ENCODE data around the gene TSPYL1. TPM values are rescaled to one million over a fixed set of nuclear protein-coding genes. Genes with fewer than 3 reads are reported as not detected.

TSPYL1 gene
- polyA plus RNA-seq, 1 donor from 2014 or later: 84.8 TPM

DNA sequence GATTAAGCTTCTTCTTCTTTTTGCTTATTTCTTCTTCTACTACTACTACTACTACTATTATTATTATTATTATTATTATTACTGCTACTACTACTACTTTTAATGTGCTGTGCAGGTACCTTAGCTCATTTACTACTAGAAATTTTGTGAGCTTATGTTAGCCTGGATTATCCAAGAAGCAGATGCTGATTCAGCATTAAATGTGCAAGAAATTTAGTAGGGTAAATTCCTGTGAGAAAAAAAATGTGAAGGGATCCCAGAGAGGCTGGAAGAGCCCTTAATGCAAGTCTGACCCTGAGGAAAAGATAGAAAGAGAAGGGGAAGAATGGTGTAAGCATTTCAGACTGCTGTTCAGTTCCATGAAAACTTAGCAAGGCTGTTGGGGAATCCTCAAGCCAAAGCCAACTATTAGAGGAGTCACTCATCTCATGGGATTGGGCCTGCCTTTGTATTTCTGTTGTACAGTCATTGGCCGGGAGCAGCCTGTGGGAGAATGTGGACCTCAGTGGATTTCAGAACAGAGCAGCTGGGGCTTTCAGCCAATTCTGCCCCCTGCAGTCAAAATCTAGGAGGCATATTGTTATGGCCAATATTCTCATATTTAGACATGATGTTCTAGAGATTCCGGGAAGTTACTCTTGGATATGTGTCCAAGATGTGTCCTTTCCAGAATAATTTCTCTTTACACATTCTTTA, 37.2 kb upstream of the TSPYL1 start:
- H3K4me2 ChIP-seq (ENCODE audit: low read length): no peak overlapping the region
- H3K9ac ChIP-seq (ENCODE audit: low read length): no peak overlapping the region
- TF ChIP-seq RAD21 (conservative IDR thresholded peaks at IDR 0.05) (no peak), TAF1 (IDR thresholded peaks at IDR 0.05; ENCODE audit: low read depth) (no peak), EZH2 (IDR thresholded peaks at IDR 0.05; ENCODE audit: borderline replicate concordance, insufficient read depth, low read length, poor library complexity, severe bottlenecking) (no peak), EP300 (conservative IDR thresholded peaks at IDR 0.05; ENCODE audit: poor library complexity, severe bottlenecking) (no peak), SMC3 (conservative IDR thresholded peaks at IDR 0.05; ENCODE audit: poor library complexity) (no peak), MXI1 (conservative IDR thresholded peaks at IDR 0.05; ENCODE audit: poor library complexity, severe bottlenecking) (no peak), POLR2AphosphoS5 (IDR thresholded peaks at IDR 0.05) (no peak)
- TF ChIP-seq, protein P1, sequence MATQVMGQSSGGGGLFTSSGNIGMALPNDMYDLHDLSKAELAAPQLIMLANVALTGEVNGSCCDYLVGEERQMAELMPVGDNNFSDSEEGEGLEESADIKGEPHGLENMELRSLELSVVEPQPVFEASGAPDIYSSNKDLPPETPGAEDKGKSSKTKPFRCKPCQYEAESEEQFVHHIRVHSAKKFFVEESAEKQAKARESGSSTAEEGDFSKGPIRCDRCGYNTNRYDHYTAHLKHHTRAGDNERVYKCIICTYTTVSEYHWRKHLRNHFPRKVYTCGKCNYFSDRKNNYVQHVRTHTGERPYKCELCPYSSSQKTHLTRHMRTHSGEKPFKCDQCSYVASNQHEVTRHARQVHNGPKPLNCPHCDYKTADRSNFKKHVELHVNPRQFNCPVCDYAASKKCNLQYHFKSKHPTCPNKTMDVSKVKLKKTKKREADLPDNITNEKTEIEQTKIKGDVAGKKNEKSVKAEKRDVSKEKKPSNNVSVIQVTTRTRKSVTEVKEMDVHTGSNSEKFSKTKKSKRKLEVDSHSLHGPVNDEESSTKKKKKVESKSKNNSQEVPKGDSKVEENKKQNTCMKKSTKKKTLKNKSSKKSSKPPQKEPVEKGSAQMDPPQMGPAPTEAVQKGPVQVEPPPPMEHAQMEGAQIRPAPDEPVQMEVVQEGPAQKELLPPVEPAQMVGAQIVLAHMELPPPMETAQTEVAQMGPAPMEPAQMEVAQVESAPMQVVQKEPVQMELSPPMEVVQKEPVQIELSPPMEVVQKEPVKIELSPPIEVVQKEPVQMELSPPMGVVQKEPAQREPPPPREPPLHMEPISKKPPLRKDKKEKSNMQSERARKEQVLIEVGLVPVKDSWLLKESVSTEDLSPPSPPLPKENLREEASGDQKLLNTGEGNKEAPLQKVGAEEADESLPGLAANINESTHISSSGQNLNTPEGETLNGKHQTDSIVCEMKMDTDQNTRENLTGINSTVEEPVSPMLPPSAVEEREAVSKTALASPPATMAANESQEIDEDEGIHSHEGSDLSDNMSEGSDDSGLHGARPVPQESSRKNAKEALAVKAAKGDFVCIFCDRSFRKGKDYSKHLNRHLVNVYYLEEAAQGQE (IDR thresholded peaks at IDR 0.05; ENCODE audit: borderline replicate concordance): no peak
- TF ChIP-seq, protein P2, sequence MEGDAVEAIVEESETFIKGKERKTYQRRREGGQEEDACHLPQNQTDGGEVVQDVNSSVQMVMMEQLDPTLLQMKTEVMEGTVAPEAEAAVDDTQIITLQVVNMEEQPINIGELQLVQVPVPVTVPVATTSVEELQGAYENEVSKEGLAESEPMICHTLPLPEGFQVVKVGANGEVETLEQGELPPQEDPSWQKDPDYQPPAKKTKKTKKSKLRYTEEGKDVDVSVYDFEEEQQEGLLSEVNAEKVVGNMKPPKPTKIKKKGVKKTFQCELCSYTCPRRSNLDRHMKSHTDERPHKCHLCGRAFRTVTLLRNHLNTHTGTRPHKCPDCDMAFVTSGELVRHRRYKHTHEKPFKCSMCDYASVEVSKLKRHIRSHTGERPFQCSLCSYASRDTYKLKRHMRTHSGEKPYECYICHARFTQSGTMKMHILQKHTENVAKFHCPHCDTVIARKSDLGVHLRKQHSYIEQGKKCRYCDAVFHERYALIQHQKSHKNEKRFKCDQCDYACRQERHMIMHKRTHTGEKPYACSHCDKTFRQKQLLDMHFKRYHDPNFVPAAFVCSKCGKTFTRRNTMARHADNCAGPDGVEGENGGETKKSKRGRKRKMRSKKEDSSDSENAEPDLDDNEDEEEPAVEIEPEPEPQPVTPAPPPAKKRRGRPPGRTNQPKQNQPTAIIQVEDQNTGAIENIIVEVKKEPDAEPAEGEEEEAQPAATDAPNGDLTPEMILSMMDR (IDR thresholded peaks at IDR 0.05; ENCODE audit: poor library complexity, severe bottlenecking): no peak
- no peaks in the 10 kb centered on the region for H3K36me3 ChIP-seq (ENCODE audit: insufficient read depth, low read length)
- no peaks in the 10 kb centered on the region for H3K79me2 ChIP-seq (replicated peaks; ENCODE audit: insufficient read depth, low read length)
- H3K4me3 ChIP-seq (ENCODE audit: low read length): no peak overlapping the region
- H3K9me2 ChIP-seq (ENCODE audit: insufficient read depth, low read length): no peaks in the 10 kb centered on the region
- H3F3A ChIP-seq (ENCODE audit: insufficient read depth, low read length, poor library complexity, severe bottlenecking): no peaks in the 10 kb centered on the region
- no peak overlapping the region for H3K27ac ChIP-seq (ENCODE audit: low read length)
- no peak overlapping the region for H2AFZ ChIP-seq (ENCODE audit: low read depth, low read length)
- H3K27me3 ChIP-seq (ENCODE audit: insufficient read depth, low read depth, low read length): no peaks in the 10 kb centered on the region
- no peaks in the 10 kb centered on the region for H4K20me1 ChIP-seq (ENCODE audit: insufficient read depth)
- no peaks in the 10 kb centered on the region for H3K9me3 ChIP-seq (ENCODE audit: low read length)

DNA sequence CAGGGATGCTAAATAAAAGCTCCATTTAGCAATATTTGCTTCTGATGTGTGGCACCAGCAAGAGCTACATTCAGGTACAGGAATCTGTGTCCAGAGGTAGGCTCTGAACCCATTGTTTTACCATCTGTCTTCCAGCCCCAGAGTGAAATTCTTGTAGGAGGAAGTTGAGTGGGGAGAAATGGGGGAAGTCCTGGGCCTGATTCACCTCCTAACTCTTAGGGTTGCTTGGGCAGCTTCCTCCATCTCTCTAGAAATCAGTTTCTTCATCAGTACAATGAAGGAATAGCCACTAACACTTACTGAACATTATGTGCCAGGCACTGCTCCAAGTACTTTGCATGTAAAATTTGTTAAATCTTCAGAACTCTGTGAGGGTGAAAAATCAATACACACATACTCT, 35.1 kb upstream of the TSPYL1 start:
- H3K9me3 ChIP-seq (ENCODE audit: low read length): no peaks in the 10 kb centered on the region

More for the DNA sequence above, 35.1 kb upstream of the TSPYL1 start:
- TF ChIP-seq EZH2 (IDR thresholded peaks at IDR 0.05; ENCODE audit: borderline replicate concordance, insufficient read depth, low read length, poor library complexity, severe bottlenecking) (no peak), MXI1 (conservative IDR thresholded peaks at IDR 0.05; ENCODE audit: poor library complexity, severe bottlenecking) (no peak), EP300 (conservative IDR thresholded peaks at IDR 0.05; ENCODE audit: poor library complexity, severe bottlenecking) (no peak), TAF1 (IDR thresholded peaks at IDR 0.05; ENCODE audit: low read depth) (no peak), SMC3 (conservative IDR thresholded peaks at IDR 0.05; ENCODE audit: poor library complexity) (no peak), RAD21 (conservative IDR thresholded peaks at IDR 0.05) (no peak)
- TF ChIP-seq, protein P2 (IDR thresholded peaks at IDR 0.05; ENCODE audit: poor library complexity, severe bottlenecking): no peak
- H4K20me1 ChIP-seq (ENCODE audit: insufficient read depth): no peaks in the 10 kb centered on the region
- H3K9ac ChIP-seq (ENCODE audit: low read length): no peak overlapping the region
- H3K36me3 ChIP-seq (ENCODE audit: insufficient read depth, low read length): no peaks in the 10 kb centered on the region
- H2AFZ ChIP-seq (ENCODE audit: low read depth, low read length): no peak overlapping the region
- no peak overlapping the region for H3K27ac ChIP-seq (ENCODE audit: low read length)
- no peaks in the 10 kb centered on the region for H3K27me3 ChIP-seq (ENCODE audit: insufficient read depth, low read depth, low read length)
- no peaks in the 10 kb centered on the region for H3K9me2 ChIP-seq (ENCODE audit: insufficient read depth, low read length)
- no peaks in the 10 kb centered on the region for H3K79me2 ChIP-seq (replicated peaks; ENCODE audit: insufficient read depth, low read length)
- H3K4me3 ChIP-seq (ENCODE audit: low read length): no peak overlapping the region
- H3F3A ChIP-seq (ENCODE audit: insufficient read depth, low read length, poor library complexity, severe bottlenecking): no peaks in the 10 kb centered on the region
- no peak overlapping the region for H3K4me2 ChIP-seq (ENCODE audit: low read length)
